LNCAP (cell line): ENCODE data around the gene USP48.

Experiments used
- CTCF ChIP-seq: fragments of 450-650 bp; IDR thresholded peaks from 2 replicates; pipeline ENCODE4 v1.5.1; 2017; ENCODE audit warnings: mild to moderate bottlenecking

Gene USP48

GRCh38 chr1:21669258-21670058 is 113.5 kb downstream of the USP48 start, which contains the start of gene RAP1GAP:
Gene RAP1GAP (minus strand): TSS chr1:21669357. CDS start chr1:21620032, 49,325 bp downstream.
- TF ChIP-seq CTCF: no peak

GRCh38 chr1:21668951-21669257 is 114.0 kb downstream of the USP48 start:
- TF ChIP-seq CTCF: no peak

- TF ChIP-seq CTCF: no peak
These were observed 114.6 kb downstream of the USP48 start for GRCh38 chr1:21668232-21668950.

GRCh38 chr1:21667348-21668231 is 115.4 kb downstream of the USP48 start:
- no peak for TF ChIP-seq CTCF

- TF ChIP-seq CTCF: no peak
These were observed 116.2 kb downstream of the USP48 start for GRCh38 chr1:21666576-21667320.

GRCh38 chr1:21665711-21666575 is 117.0 kb downstream of the USP48 start:
- no peak for TF ChIP-seq CTCF
